Endometrial microvascular endothelial cells (primary cell): ENCODE measurements around the gene PIH1D1. TPM values are rescaled to one million over a fixed set of nuclear protein-coding genes. Genes with fewer than 3 reads are reported as not detected.
"Not testable (repeated sequence)": the region's sequence is repeated elsewhere in the genome, so short reads cannot be mapped to it uniquely, and the experiment has no call there.

ENCODE experiments used
- in situ Hi-C: cut with HindIII; loops from 2 replicates; pipeline ENCODE4 v1.10.0; 2017; ENCODE audit warnings: low sequenced_read_pairs, low pct_unique_long_range_greater_than_20kb; ENCODE audit errors: inconsistent ontology term
- total RNA-seq: library from RNA; depleted of rRNA; stranded (reverse); fragments of >200 nt; gene quantifications from one replicate; pipeline ENCODE4 v1.2.3, GENCODE V29; 2015; ENCODE audit errors: inconsistent ontology term

The PIH1D1 gene
- total RNA-seq, 1 donor from 2014 or later, result 97.7 TPM

GRCh38 chr19:49486710-49487276 is 35.2 kb upstream of the PIH1D1 start:
- in situ Hi-C loops, result no loop called here

DNA sequence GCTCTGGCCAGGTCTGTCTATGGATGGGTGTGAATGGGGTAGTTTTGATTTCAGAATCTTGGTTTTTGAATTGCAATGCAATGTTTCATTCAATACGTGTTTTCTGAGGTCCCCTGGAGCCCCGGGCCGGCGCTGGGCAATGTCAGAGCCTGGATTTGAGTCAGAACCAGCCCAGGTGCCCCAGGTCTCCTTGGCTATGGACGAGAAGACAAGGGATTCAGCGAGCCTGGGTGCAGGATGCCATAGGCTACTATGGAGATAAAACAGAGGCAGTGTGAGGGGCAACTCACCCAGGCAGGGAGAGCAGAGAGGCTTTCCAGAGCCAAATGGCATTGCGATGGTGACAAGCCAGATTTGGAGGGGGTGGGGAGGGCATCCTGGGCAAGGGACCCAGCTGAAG is 34.6 kb upstream of the PIH1D1 start:
- in situ Hi-C loops, result no loop called here

DNA sequence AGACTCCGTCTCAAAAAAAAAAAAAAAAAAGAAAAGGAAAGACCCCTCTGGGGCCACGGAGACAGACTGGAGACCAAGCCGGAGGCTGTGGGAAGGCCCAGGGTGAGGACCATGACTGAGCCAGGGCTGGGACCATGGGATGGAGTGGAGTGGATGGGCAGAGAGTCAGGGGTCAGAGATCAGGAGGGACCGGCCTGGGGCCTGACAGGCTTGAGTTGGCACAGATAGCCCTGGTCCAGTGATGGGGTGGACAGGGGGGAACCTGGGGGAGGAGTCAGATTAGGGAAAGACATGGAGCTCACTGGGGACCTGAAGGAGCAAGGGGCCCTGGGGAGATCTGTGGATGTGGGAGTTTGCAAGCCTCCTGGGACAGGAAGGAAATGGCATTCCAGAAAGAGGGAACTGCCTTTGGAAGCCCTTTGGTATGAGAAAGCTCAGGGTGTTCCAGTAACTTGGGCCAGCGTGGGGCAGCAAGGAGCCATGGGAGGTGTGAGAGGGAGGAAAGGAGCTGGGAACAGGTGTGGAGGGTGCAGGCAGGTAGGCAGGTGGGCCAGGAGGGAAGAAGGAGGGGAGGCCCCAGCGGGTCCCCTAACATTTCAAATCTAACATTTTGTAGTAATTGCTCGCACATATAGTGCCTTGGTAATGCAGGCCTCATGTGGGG is 29.5 kb upstream of the PIH1D1 start:
- in situ Hi-C loops, result no loop called here

GRCh38 chr19:49479975-49480628 is 28.5 kb upstream of the PIH1D1 start:
- in situ Hi-C loops, result no loop called here

DNA sequence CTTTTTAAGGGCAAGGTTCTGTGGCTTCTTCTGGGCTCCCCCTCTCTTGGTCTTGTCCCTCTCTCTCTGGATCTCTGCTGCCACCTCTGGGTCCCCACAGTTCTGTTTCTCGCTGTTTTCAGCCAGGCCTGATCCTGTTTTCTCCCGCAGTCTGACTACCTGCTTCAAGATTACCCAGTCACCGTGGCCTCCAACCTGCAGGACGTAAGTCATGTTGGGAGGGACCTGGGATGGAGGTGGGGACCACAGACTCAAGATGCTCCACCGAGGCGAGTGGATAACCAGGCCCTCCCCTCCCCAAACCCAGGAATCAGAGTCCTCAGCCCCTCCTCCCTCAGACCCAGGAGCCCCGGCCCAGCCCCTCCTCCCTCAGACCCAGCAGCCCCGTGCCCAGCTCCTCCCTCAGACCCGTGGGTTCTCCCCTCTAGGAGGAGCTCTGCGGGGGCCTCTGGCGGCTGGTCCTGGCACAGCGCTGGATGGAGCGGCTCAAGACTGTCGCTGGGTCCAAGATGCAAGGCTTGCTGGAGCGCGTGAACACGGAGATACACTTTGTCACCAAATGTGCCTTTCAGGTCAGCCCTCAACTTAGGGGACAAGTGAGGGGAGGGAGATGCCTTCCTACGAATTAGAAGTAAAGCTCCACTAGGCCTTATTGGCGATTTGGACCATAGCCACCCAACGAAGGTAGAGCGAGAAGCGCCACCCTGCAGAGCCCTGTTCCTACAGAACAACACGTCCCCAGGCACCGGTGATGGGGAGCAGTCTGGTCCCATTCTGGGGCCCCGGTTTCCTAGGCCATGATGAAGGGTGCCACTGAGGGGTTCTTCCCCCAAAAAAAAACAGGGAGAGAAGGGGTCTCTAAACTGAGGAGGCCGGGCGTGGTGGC is 24.6 kb upstream of the PIH1D1 start:
- in situ Hi-C loops, result no loop called here

DNA sequence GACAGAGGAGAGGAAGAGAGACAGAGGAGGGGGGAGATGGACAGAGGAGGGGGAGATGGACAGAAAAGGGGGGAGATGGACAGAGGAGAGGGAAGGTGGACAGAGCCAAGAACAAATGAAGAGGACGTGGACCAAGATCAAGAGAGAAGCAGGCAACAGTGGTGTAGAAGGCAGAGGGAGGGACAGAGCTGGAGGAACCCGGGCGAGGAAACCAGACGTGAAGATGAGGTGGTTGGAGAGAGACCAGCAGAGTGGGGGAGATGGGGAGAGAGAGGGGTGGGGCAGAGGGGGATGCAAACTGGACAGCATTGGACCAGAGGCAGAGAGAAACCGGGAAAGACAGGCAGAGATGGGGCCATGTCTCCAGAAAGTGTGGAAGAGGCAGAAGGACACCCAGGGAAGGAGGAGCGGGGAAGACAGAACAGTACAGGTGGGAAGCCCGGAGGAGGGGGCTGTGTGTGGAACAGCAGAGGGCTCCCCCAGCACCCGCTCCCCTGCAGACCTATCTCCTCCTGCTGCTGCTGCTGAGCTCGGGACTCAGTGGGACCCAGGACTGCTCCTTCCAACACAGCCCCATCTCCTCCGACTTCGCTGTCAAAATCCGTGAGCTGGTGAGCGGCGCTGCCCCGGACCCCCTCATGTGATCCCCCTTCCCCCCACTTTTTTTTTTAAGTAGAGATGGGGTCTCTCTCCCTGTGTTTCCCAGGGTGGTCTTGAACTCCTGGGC is 23.7 kb upstream of the PIH1D1 start:
- in situ Hi-C loops, result no loop called here

DNA sequence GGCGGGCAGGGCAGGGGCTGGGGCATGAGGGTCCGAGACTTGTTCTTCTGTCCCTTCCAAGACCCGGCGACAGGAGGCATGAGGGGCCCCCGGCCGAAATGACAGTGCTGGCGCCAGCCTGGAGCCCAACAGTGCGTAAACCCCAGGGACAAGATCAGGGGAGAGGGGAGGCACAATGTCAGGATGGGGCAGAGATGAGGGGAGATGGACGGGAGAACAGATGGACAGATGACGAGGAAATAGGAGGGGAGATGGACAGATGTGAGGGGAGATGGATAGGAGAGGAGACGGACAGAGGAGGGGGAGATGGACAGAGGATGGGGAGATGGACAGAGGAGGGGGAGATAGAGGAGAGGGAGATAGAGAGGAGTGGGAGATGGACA is 22.9 kb upstream of the PIH1D1 start:
- in situ Hi-C loops, result no loop called here

DNA sequence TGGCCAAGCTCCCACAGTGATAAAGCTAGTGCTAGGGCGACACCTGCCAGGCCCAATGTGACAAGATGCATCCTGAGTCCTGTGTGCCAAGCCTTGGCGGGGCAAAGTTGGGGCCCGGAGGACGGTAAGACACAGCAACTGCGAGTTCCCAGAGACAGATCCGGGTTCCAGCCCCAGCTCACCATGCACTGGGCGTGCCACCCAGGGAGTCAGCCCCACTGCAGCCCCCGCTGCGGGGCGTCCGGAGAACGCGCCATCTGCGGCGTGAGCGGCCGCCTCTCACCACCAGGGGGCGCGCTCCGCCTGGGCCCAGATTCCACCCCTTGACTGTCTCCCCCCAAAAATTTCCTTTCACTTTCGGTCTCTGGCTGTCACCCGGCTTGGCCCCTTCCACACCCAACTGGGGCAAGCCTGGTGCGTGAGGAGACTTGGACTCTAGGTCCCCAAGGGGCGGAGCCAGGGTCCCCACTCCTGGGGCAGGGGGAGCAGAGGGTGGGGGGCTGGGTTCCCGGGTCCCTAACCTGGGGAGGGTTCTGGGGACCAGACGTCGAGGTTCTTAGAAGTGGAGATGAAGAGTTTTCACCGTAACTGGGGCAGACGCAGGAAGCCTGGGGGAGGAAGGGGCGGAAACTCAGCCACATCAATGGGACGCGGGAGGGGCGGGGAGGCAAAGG is 22.4 kb upstream of the PIH1D1 start, which contains the start of gene FLT3LG:
FLT3LG (plus strand) TSS at position 348 of the 674 bp plus-strand sequence. CDS start 425 bp downstream, outside the sequence.
- in situ Hi-C loops, result no loop called here

GRCh38 chr19:49473501-49473867 is 21.9 kb upstream of the PIH1D1 start:
- in situ Hi-C loops, result not testable (repeated sequence)

DNA sequence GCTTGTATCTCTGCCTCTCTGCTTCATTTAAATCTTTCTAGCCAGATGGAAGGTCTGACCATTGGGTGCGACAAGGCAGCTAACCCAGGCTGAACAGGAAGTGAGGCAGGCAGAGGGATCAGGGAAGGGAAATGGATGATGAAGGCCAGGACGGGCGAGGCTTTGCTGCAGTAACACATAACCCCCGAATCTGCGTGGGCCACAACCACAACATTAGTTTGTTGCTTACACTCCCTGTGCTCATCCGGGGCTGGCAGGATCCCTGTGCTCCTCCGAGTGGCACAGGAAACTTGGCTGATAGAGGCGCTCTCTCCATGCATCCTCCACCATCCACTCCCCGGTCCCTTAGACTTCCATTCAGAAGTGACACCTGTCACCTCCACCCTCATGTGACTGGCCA is 21.3 kb upstream of the PIH1D1 start:
- in situ Hi-C loops, result no loop called here

GRCh38 chr19:49470615-49470978 is 19.0 kb upstream of the PIH1D1 start:
- in situ Hi-C loops, result no loop called here

GRCh38 chr19:49469828-49470614 is 18.4 kb upstream of the PIH1D1 start:
- in situ Hi-C loops, result no loop called here

GRCh38 chr19:49468746-49469447 is 17.3 kb upstream of the PIH1D1 start:
- in situ Hi-C loops, result no loop called here

DNA sequence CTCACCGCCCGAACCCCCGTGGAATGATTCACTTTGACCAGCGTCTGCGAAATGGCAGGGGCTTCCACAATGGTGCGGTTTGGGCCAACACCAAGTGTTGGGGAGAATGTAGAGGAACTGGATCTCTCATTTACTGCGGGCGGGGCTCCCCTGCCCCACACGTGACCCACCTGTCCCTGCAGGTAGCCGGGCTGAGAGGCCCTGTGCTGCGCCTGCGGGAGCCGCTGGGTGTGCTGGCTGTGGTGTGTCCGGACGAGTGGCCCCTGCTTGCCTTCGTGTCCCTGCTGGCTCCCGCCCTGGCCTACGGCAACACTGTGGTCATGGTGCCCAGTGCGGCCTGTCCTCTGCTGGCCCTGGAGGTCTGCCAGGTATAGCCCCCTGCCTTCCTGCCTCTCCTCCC is 16.6 kb upstream of the PIH1D1 start:
- in situ Hi-C loops, result no loop called here

- in situ Hi-C loops, result no loop called here
These were observed 13.8 kb upstream of the PIH1D1 start for GRCh38 chr19:49465371-49465770.

DNA sequence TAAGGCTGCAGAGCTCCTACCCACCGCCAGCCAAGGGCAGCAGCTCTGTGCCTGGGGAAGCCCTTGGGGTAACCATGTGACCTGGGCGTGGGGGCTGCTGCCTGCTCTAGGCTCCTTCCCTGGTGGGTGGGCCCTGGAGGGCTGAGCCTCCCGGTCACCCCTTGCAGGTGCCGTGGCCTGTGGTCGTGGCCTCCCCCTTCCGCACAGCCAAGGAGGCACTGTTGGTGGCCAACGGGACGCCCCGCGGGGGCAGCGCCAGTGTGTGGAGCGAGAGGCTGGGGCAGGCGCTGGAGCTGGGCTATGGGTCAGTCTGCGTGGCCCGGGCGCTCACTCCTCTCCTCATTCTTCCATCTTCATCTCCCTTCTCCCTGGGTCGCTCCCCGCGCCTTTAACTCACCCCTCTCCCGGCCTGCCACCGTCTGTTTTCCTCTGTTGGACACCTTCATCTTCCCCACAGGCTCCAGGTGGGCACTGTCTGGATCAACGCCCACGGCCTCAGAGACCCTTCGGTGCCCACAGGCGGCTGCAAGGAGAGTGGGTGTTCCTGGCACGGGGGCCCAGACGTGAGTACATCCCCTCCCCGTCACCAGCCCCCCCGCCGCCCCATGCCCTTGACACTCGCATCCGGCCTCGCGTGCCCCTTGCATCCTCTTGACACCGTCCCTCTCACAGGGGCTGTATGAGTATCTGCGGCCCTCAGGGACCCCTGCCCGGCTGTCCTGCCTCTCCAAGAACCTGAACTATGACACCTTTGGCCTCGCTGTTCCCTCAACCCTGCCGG is 12.5 kb upstream of the PIH1D1 start:
- in situ Hi-C loops, result no loop called here
